Liver (tissue), 3 donors: ENCODE data around the gene PTPRS.

ENCODE experiments used
- EGR1 ChIP-seq, 2 donors: IDR thresholded peaks; 2 replicates each; pipeline ENCODE4 v1.6.1; 2016 to 2018; ENCODE audit warnings: antibody characterized with exemption in 2 of 2, low read depth in 2 of 2
- RAD21 ChIP-seq, 2 donors: IDR thresholded peaks; 2 replicates each; pipeline ENCODE4 v1.6.1; 2016; ENCODE audit warnings: antibody characterized with exemption in 2 of 2, mild to moderate bottlenecking in 2 of 2
- TAF1 ChIP-seq: conservative IDR thresholded peaks from 2 replicates; pipeline ENCODE4 v1.6.1; 2016; ENCODE audit warnings: antibody characterized with exemption, mild to moderate bottlenecking
- TF ChIP-seq, protein P1 (sequence below): fragments of 150-350 bp; IDR thresholded peaks from 2 replicates; pipeline ENCODE4 v1.5.1; 2017; ENCODE audit warnings: improper control_type of control experiment, low read depth, low read length; ENCODE audit not compliant: missing input control
- TF ChIP-seq, protein P2 (sequence below): IDR thresholded peaks from 2 replicates; pipeline ENCODE4 v1.6.1; 2016; ENCODE audit warnings: antibody characterized with exemption
- TF ChIP-seq, protein P3 (sequence below): IDR thresholded peaks from 2 replicates; pipeline ENCODE4 v1.6.1; 2016; ENCODE audit warnings: antibody characterized with exemption
- TF ChIP-seq, protein P4 (sequence below): IDR thresholded peaks from 2 replicates; pipeline ENCODE4 v1.6.1; 2016; ENCODE audit warnings: antibody characterized with exemption, mild to moderate bottlenecking
- donor health status: healthy.
- donor health status: healthy.

DNA sequence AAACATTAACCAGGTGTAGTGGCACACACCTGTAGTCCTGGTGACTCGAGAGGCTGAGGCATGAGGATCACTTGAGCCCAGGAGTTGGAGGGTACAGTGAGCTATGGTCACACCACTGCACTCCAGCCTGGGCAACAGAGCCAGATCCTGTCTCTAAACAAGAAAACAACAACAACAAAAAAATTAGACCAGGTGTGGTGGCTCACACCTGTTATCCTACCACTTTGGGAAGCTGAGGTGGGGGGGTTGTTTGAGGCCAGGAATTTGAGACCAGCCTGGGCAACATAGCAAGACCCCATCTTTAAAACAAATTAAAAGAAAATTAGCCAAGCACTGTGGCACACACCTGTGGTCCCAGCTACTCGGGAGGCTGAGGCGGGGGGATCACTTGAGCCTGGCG lies 20.8 kb upstream of the PTPRS start:
- TF ChIP-seq, protein P1, sequence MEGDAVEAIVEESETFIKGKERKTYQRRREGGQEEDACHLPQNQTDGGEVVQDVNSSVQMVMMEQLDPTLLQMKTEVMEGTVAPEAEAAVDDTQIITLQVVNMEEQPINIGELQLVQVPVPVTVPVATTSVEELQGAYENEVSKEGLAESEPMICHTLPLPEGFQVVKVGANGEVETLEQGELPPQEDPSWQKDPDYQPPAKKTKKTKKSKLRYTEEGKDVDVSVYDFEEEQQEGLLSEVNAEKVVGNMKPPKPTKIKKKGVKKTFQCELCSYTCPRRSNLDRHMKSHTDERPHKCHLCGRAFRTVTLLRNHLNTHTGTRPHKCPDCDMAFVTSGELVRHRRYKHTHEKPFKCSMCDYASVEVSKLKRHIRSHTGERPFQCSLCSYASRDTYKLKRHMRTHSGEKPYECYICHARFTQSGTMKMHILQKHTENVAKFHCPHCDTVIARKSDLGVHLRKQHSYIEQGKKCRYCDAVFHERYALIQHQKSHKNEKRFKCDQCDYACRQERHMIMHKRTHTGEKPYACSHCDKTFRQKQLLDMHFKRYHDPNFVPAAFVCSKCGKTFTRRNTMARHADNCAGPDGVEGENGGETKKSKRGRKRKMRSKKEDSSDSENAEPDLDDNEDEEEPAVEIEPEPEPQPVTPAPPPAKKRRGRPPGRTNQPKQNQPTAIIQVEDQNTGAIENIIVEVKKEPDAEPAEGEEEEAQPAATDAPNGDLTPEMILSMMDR, result no peak
- TF ChIP-seq EGR1 (IDR thresholded peaks at IDR 0.05; ENCODE audit: low read depth in 2 of 2), result no peak
- no peak for TF ChIP-seq RAD21 (IDR thresholded peaks at IDR 0.05)
- no peak for TF ChIP-seq TAF1
- TF ChIP-seq, protein P2, sequence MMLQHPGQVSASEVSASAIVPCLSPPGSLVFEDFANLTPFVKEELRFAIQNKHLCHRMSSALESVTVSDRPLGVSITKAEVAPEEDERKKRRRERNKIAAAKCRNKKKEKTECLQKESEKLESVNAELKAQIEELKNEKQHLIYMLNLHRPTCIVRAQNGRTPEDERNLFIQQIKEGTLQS, result no peak
- TF ChIP-seq, protein P3, sequence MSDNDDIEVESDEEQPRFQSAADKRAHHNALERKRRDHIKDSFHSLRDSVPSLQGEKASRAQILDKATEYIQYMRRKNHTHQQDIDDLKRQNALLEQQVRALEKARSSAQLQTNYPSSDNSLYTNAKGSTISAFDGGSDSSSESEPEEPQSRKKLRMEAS, result no peak
- TF ChIP-seq, protein P4, sequence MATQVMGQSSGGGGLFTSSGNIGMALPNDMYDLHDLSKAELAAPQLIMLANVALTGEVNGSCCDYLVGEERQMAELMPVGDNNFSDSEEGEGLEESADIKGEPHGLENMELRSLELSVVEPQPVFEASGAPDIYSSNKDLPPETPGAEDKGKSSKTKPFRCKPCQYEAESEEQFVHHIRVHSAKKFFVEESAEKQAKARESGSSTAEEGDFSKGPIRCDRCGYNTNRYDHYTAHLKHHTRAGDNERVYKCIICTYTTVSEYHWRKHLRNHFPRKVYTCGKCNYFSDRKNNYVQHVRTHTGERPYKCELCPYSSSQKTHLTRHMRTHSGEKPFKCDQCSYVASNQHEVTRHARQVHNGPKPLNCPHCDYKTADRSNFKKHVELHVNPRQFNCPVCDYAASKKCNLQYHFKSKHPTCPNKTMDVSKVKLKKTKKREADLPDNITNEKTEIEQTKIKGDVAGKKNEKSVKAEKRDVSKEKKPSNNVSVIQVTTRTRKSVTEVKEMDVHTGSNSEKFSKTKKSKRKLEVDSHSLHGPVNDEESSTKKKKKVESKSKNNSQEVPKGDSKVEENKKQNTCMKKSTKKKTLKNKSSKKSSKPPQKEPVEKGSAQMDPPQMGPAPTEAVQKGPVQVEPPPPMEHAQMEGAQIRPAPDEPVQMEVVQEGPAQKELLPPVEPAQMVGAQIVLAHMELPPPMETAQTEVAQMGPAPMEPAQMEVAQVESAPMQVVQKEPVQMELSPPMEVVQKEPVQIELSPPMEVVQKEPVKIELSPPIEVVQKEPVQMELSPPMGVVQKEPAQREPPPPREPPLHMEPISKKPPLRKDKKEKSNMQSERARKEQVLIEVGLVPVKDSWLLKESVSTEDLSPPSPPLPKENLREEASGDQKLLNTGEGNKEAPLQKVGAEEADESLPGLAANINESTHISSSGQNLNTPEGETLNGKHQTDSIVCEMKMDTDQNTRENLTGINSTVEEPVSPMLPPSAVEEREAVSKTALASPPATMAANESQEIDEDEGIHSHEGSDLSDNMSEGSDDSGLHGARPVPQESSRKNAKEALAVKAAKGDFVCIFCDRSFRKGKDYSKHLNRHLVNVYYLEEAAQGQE, result no peak
